B cell (primary cell): ENCODE data around the gene NOL4L. TPM values are rescaled to one million over a fixed set of nuclear protein-coding genes. Genes with fewer than 3 reads are reported as not detected.

Experiments
- ATAC-seq: fragments of 200-7000 bp; cut with Tn5 transposase; one replicate; pipeline ENCODE4 v1.10.0; 2021; ENCODE audit warnings: low read depth, mild to moderate bottlenecking, moderate number of reproducible peaks, moderate library complexity
- CTCF ChIA-PET: fragments of 350-600 bp; sonication (Branson Sonifier 250); formaldehyde crosslinking; loops from one replicate; lab custom pipeline; 2021; ENCODE audit warnings: antibody characterized with exemption, inconsistent platforms; lab: Charles Lee
- POLR2A ChIA-PET: fragments of 350-600 bp; sonication (Branson Sonifier 250); formaldehyde crosslinking; loops from one replicate; lab custom pipeline; 2021; ENCODE audit warnings: antibody characterized with exemption; lab: Charles Lee
- DNase-seq: peaks from one replicate; pipeline ENCODE4 v3.0.0; 2013
- H2AFZ ChIP-seq: 2 replicates; pipeline ENCODE4 v1.6.1; 2012; ENCODE audit warnings: mild to moderate bottlenecking, low read depth, low read length; ENCODE audit not compliant: insufficient read depth, poor library complexity, severe bottlenecking
- H3K27ac ChIP-seq, 2 donors: 1 replicate in 1 of 2; 2 replicates in 1 of 2; pipeline ENCODE4 v1.5.1; 2012 to 2013; ENCODE audit warnings: low read length in 2 of 2, mild to moderate bottlenecking in 2 of 2, moderate library complexity in 1 of 2
- H3K27me3 ChIP-seq, 4 experiments: fragments of 200-600 bp in 1 of 4; sonication (generic) in 1 of 4; replicated peaks in 1 of 4; 1 replicate in 2 of 4; 2 replicates in 2 of 4; pipeline versions ENCODE4 v1.6.1 to v1.7.0; 2013 to 2016; ENCODE audit warnings: low read length in 3 of 4, mild to moderate bottlenecking in 2 of 4, mixed read lengths in 1 of 4, moderate library complexity in 1 of 4; ENCODE audit not compliant: insufficient read depth in 4 of 4, control insufficient read depth in 3 of 4; ENCODE audit errors: control extremely low read depth in 1 of 4
- H3K36me3 ChIP-seq, 2 experiments: replicated peaks in 1 of 2; 1 replicate in 1 of 2; 2 replicates in 1 of 2; pipeline versions ENCODE4 v1.6.1 to v1.7.1; 2013; ENCODE audit warnings: low read length in 1 of 2; ENCODE audit not compliant: insufficient read depth in 2 of 2, control insufficient read depth in 1 of 2; ENCODE audit errors: control extremely low read depth in 1 of 2, extremely low read depth in 1 of 2
- H3K4me1 ChIP-seq, 2 donors: fragments of 200-600 bp in 1 of 2; sonication (generic) in 1 of 2; 1 replicate in 1 of 2; 2 replicates in 1 of 2; pipeline versions ENCODE4 v1.5.1 to v1.6.1; 2013 to 2017; ENCODE audit warnings: low read length in 2 of 2; ENCODE audit not compliant: control insufficient read depth in 2 of 2, insufficient read depth in 2 of 2
- H3K4me2 ChIP-seq: replicated peaks from 2 replicates; pipeline ENCODE3; 2012; ENCODE audit warnings: mild to moderate bottlenecking, low read depth, low read length; ENCODE audit not compliant: poor library complexity, severe bottlenecking
- H3K4me3 ChIP-seq, 5 experiments: fragments of 200-600 bp in 1 of 5; sonication (generic) in 1 of 5; 1 replicate in 3 of 5; 2 replicates in 2 of 5; pipeline versions ENCODE4 v1.5.1 to v1.7.0; 2011 to 2016; ENCODE audit warnings: low read length in 4 of 5, mild to moderate bottlenecking in 4 of 5, low read depth in 2 of 5, control low read depth in 1 of 5, moderate library complexity in 1 of 5; ENCODE audit not compliant: insufficient read depth in 1 of 5; ENCODE audit errors: control extremely low read depth in 1 of 5, extremely low read depth in 1 of 5
- H3K79me2 ChIP-seq: fragments of 200-600 bp; sonication (generic); one replicate; pipeline ENCODE4 v1.6.0; 2016; ENCODE audit warnings: low read length; ENCODE audit not compliant: control insufficient read depth, insufficient read depth
- H3K9ac ChIP-seq: fragments of 200-600 bp; sonication (generic); 2 replicates; pipeline ENCODE4 v1.6.1; 2017; ENCODE audit warnings: mild to moderate bottlenecking, low read length, moderate library complexity
- H3K9me3 ChIP-seq, 3 donors: one replicate each; pipeline versions ENCODE4 v1.6.1 to v1.7.1; 2013; ENCODE audit warnings: low read length in 2 of 3; ENCODE audit not compliant: control insufficient read depth in 2 of 3, insufficient read depth in 1 of 3; ENCODE audit errors: control extremely low read depth in 1 of 3
- H4K20me1 ChIP-seq: 2 replicates; pipeline ENCODE4 v1.6.0; 2012; ENCODE audit warnings: mild to moderate bottlenecking, low read length; ENCODE audit not compliant: insufficient read depth, control insufficient read depth, poor library complexity, severe bottlenecking
- H3K27ac Mint-ChIP-seq: one replicate; pipeline ENCODE4 v1.8.0; 2021; ENCODE audit warnings: mixed read lengths
- H3K27me3 Mint-ChIP-seq: one replicate; pipeline ENCODE4 v1.8.0; 2021; ENCODE audit warnings: mixed read lengths
- H3K4me1 Mint-ChIP-seq: one replicate; pipeline ENCODE4 v1.8.0; 2021; ENCODE audit warnings: mixed read lengths
- H3K4me3 Mint-ChIP-seq: one replicate; pipeline ENCODE4 v1.8.0; 2021; ENCODE audit warnings: mixed read lengths
- H3K9me3 Mint-ChIP-seq: one replicate; pipeline ENCODE4 v1.8.0; 2022; ENCODE audit warnings: mixed read lengths; ENCODE audit not compliant: insufficient read depth
- EZH2 ChIP-seq: IDR thresholded peaks from 2 replicates; pipeline ENCODE4 v1.6.1; 2012; ENCODE audit warnings: borderline replicate concordance, low read depth, mild to moderate bottlenecking, moderate library complexity, low read length; ENCODE audit not compliant: insufficient read depth, poor library complexity, severe bottlenecking
- WGBS: methylation state at CpG from one replicate; pipeline ENCODE4 v1.1.5; 2013; ENCODE audit warnings: missing lambda C conversion rate; ENCODE audit not compliant: insufficient coverage; 5-methylcytosine and 5-hydroxymethylcytosine counted together
- intact Hi-C: fragments of 100-400 bp; cut with micrococcal nuclease; formaldehyde crosslinking; loops from one replicate; pipeline ENCODE4 v1.10.0; 2022
- polyA plus RNA-seq: library from polyadenylated mRNA; depleted of rRNA; stranded (reverse); fragments of >200 nt; gene quantifications from 2 replicates; pipeline ENCODE4 v1.2.3, GENCODE V29; 2012
- total RNA-seq, 2 donors: library from RNA; stranded (reverse); fragments of 120-200 nt in 1 of 2; gene quantifications; 1 replicate in 1 of 2; 2 replicates in 1 of 2; pipeline versions ENCODE4 v1.2.3 to v1.2.4, GENCODE V29; 2013 to 2022
- TF ChIP-seq, protein P1 (sequence below): fragments of 200-600 bp; IDR thresholded peaks from one replicate; pipeline ENCODE4 v1.8.0; 2022; ENCODE audit warnings: antibody characterized with exemption, mild to moderate bottlenecking

Gene NOL4L
- total and polyA plus RNA-seq, 2 donors (not counting 1 experiment from before 2014, with no cell fraction given), result 6.5 to 7.9 TPM

DNA sequence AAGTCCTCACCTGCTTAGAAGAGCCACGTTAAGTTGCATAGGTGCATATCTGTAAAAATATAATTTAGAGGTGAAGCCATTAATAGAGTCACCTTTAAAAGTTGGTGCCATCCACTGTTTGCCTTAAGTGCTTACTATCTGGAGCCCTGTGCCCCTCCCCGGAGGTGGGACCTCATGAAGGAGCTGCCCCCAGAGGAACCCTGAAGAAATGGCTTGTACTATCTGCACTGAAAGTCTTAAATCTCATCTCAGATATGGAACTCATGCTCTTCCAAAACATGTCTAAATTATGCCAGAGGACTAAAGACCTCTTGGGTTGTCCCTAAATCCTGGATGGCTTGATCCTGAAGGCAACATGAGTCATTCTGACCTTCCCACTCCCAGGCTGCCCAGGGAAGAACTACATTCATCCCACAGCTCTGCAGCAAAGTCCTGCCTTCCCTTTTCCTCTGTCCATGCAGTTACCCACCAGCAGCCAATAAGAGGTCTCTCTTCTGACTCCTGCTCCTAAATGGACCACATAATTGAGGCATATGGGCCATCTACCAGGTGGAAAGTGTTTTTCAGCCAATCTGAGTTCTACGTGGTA, 141.7 kb downstream of the NOL4L start:
- Histone ChIP-seq H3K9ac (peak overlapping the region; percentile 19), H3K79me2 (no peaks in the 10 kb centered on the region), H3K27ac (peak overlapping the region; percentile 13 to 17), H3K36me3 (peaks cover 0 to 31% of the 10 kb centered on the region in 2 experiments), H2AFZ (no peak overlapping the region), H3K27me3 (no peaks in the 10 kb centered on the region), H3K4me1 (peaks cover 23 to 42% of the 10 kb centered on the region in 2 donors), H3K4me2 (peak overlapping the region; percentile 28), H3K4me3 (no peak overlapping the region), H3K9me3 (no peaks in the 10 kb centered on the region), H4K20me1 (peaks cover 6% of the 10 kb centered on the region)
- 51% methylated on average over 2 of the region's 3 CpGs for WGBS
- peak overlapping the region; percentile 50 for H3K27ac Mint-ChIP-seq
- H3K4me3 Mint-ChIP-seq, result peak overlapping the region; percentile 14
- intact Hi-C loops, result no loop called here
- CTCF ChIA-PET, result no interaction called here
- H3K9me3 Mint-ChIP-seq, result no peaks in the 10 kb centered on the region
- no peak for ATAC-seq
- POLR2A ChIA-PET, result no interaction called here
- no peaks in the 10 kb centered on the region for H3K27me3 Mint-ChIP-seq
- TF ChIP-seq, protein P1, sequence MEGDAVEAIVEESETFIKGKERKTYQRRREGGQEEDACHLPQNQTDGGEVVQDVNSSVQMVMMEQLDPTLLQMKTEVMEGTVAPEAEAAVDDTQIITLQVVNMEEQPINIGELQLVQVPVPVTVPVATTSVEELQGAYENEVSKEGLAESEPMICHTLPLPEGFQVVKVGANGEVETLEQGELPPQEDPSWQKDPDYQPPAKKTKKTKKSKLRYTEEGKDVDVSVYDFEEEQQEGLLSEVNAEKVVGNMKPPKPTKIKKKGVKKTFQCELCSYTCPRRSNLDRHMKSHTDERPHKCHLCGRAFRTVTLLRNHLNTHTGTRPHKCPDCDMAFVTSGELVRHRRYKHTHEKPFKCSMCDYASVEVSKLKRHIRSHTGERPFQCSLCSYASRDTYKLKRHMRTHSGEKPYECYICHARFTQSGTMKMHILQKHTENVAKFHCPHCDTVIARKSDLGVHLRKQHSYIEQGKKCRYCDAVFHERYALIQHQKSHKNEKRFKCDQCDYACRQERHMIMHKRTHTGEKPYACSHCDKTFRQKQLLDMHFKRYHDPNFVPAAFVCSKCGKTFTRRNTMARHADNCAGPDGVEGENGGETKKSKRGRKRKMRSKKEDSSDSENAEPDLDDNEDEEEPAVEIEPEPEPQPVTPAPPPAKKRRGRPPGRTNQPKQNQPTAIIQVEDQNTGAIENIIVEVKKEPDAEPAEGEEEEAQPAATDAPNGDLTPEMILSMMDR, result no peak
- no peak for TF ChIP-seq EZH2
- H3K4me1 Mint-ChIP-seq, result peaks cover 31% of the 10 kb centered on the region
- DNase-seq, result no peak

DNA sequence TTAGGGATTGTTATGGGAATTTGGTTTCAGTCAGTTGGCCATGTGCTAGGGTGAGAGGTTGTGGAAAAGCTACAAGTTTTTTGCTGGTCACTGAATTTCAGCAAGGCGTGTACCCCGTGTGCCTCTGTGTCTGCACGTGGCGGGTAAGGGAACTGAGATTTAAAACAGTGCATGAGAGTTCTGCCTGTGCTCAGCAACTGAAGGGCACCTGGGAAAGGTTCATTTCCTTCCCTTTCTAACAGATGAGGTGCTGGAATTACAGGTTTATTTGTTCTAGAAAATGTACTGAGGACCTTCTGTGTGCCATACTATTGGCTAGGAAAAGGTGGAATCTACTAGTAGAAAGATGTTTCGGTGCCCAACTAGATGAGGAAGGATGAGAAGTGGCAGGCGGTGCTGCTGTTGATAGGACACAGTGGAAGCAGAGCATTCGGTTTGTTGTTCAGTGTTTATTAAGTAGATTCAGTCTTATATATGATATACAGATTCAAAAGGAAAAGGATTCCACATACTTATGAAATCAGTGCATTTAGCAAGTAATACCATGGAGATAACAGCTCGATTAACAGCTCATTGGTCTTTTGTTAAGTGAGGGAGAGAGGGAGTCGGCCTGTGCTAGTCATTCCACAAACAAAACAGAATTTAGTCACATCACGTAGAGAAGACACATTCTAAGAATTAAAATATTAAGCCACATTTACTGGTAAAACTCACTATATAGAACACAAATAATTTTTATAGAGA, 142.3 kb downstream of the NOL4L start:
- peak overlapping the region in 1 of 2 donors; percentile 16 for H3K27ac ChIP-seq
- intact Hi-C loops, result no loop called here
- no peaks in the 10 kb centered on the region for H3K27me3 Mint-ChIP-seq
- no peaks in the 10 kb centered on the region for H3K9me3 ChIP-seq
- no peaks in the 10 kb centered on the region for H3K79me2 ChIP-seq
- DNase-seq (no peak), ATAC-seq (no peak)
- peak overlapping the region; percentile 19 for H3K9ac ChIP-seq
- no peak for TF ChIP-seq EZH2
- TF ChIP-seq, protein P1, result no peak
- no peak overlapping the region for H3K4me3 ChIP-seq
- peak overlapping the region; percentile 15 for H3K4me2 ChIP-seq
- ChIA-PET POLR2A (no interaction called here), CTCF (no interaction called here)
- 100% methylated on average over 1 of the region's 10 CpGs for WGBS
- H3K4me1 ChIP-seq, result peaks cover 23 to 42% of the 10 kb centered on the region in 2 donors
- H2AFZ ChIP-seq, result no peak overlapping the region
- peak overlapping the region; percentile 0 for H3K27ac Mint-ChIP-seq
- peaks cover 6% of the 10 kb centered on the region for H4K20me1 ChIP-seq
- H3K9me3 Mint-ChIP-seq, result no peaks in the 10 kb centered on the region
- peaks cover 0 to 38% of the 10 kb centered on the region in 2 experiments for H3K36me3 ChIP-seq
- no peak overlapping the region for H3K4me3 Mint-ChIP-seq
- no peaks in the 10 kb centered on the region for H3K27me3 ChIP-seq
- peaks cover 31% of the 10 kb centered on the region for H3K4me1 Mint-ChIP-seq
